ENCODE measurements around the gene PARP4.

GRCh38 chr13:24540236-24541126, 27.9 kb upstream of the PARP4 start:
- TF ChIP-seq CTCF (IDR thresholded peaks at IDR 0.05 in 4 of 5, conservative IDR thresholded peaks at IDR 0.05 in 1 of 5) (no peak), POLR2A (IDR thresholded peaks at IDR 0.05) (no peak)

Data from gastrocnemius medialis (tissue), 4 donors.